Peyer's patch (tissue), 4 donors: Measurements from ENCODE around the gene DROSHA.

ENCODE experiments used
- CTCF ChIP-seq, 6 experiments: fragments of 450-650 bp in 4 of 6; fragments of 200-600 bp in 2 of 6; sonication (generic) in 1 of 6; IDR thresholded peaks; one replicate each; pipeline ENCODE4 v1.5.1; 2017 to 2019; ENCODE audit warnings: antibody characterized with exemption in 6 of 6, mild to moderate bottlenecking in 3 of 6, moderate library complexity in 1 of 6
- POLR2A ChIP-seq, 2 donors: fragments of 450-650 bp; IDR thresholded peaks; one replicate each; pipeline ENCODE4 v1.5.1; 2017; ENCODE audit warnings: antibody characterized with exemption in 2 of 2, mild to moderate bottlenecking in 2 of 2, moderate library complexity in 2 of 2

GRCh38 chr5:31453522-31453921 is 78.4 kb downstream of the DROSHA start:
- TF ChIP-seq CTCF (IDR thresholded peaks at IDR 0.05) (no peak), POLR2A (IDR thresholded peaks at IDR 0.05) (no peak)
